Heart left ventricle (tissue), 13 donors: ENCODE results near the gene IFNLR1.

Experiments used
- CTCF ChIP-seq, 12 donors: fragments of 200-600 bp; sonication (generic) in 4 of 12; IDR thresholded peaks; one replicate each; pipeline versions ENCODE4 v1.5.0 to v1.8.0; 2018 to 2022; ENCODE audit warnings: antibody characterized with exemption in 12 of 12, mild to moderate bottlenecking in 5 of 12
- POLR2A ChIP-seq, 2 donors: fragments of 450-650 bp; IDR thresholded peaks; one replicate each; pipeline ENCODE4 v1.6.1; 2017; ENCODE audit warnings: antibody characterized with exemption in 2 of 2, mild to moderate bottlenecking in 2 of 2, moderate library complexity in 2 of 2
- donor health status: ischemic (EF 13 %, LVEDD 7.1; RV severe dilation, severe dysfunction).
- donor health status: DM: no; HTN: yes; CAD: no.
- donor health status: DM: no; HTN: no; CAD: no.
- donor health status: ischemic (EF 25% LVEDD 6.9; RV normal size, moderate dysfunction).
- donor health status: ischemic (EF 25% LVEDD 5.7; RV mildly dilated, moderate dysfunction).
- donor health status: ischemic (EF 35%, LVEDD 5.7; RV mildly dilated, moderate dysfunction).
- donor health status: nonischemic (EF 11% LVEDD 7.7; RV severe dilation, severe dysfunction).
- donor health status: DM: yes; HTN: yes; CAD: no.
- donor health status: PGD.
- donor health status: ischemic (EF 29% LVEDD 5.4; RV normal size, mild dysfunction).
- donor health status: nonischemic (EF 23%, LVEDD 6.1; RV moderate dilation, normal function).

- TF ChIP-seq CTCF (IDR thresholded peaks at IDR 0.05) (no peak), POLR2A (IDR thresholded peaks at IDR 0.05) (no peak)
These were observed 75.7 kb downstream of the IFNLR1 start for GRCh38 chr1:24111262-24111995.
